Sigmoid colon (tissue), 7 donors: ENCODE data around the gene STAG1. TPM values are rescaled to one million over a fixed set of nuclear protein-coding genes. Genes with fewer than 3 reads are reported as not detected.
"Not testable (repeated sequence)": the region's sequence is repeated elsewhere in the genome, so short reads cannot be mapped to it uniquely, and the experiment has no call there.

Experiments
- DNase-seq: peaks from one replicate; pipeline ENCODE4 v3.0.0-alpha.2; 2019
- H3K27ac ChIP-seq, 4 donors: fragments of 200-600 bp; sonication (generic); one replicate each; pipeline ENCODE4 v1.5.1; 2016 to 2019; ENCODE audit warnings: mild to moderate bottlenecking in 1 of 4
- H3K27me3 ChIP-seq, 3 donors: fragments of 200-600 bp; sonication (generic); one replicate each; pipeline ENCODE4 v1.5.1; 2019; ENCODE audit warnings: mild to moderate bottlenecking in 1 of 3
- H3K36me3 ChIP-seq, 4 donors: fragments of 200-600 bp; sonication (generic); one replicate each; pipeline ENCODE4 v1.5.1; 2016 to 2019
- H3K4me1 ChIP-seq, 4 donors: fragments of 200-600 bp; sonication (generic); one replicate each; pipeline ENCODE4 v1.5.1; 2017 to 2019
- H3K4me3 ChIP-seq, 4 donors: fragments of 200-600 bp; sonication (generic); one replicate each; pipeline ENCODE4 v1.5.1; 2017 to 2019; ENCODE audit warnings: mild to moderate bottlenecking in 2 of 4, moderate library complexity in 1 of 4
- H3K9me3 ChIP-seq, 4 donors: fragments of 200-600 bp in 3 of 4; sonication (generic) in 3 of 4; one replicate each; pipeline versions ENCODE4 v1.5.1 to v1.6.1; 2013 to 2019
- EP300 ChIP-seq, 4 donors: sonication (generic); formaldehyde crosslinking; IDR thresholded peaks; one replicate each; pipeline ENCODE4 v1.6.1; 2017; ENCODE audit warnings: antibody characterized with exemption in 4 of 4
- POLR2A ChIP-seq, 2 donors: fragments of 450-650 bp; IDR thresholded peaks; one replicate each; pipeline ENCODE4 v1.6.1; 2016; ENCODE audit warnings: antibody characterized with exemption in 2 of 2, mild to moderate bottlenecking in 2 of 2, moderate library complexity in 2 of 2
- POLR2AphosphoS5 ChIP-seq, 4 donors: sonication (generic); formaldehyde crosslinking; IDR thresholded peaks; one replicate each; pipeline ENCODE4 v1.6.1; 2017; ENCODE audit warnings: antibody characterized with exemption in 4 of 4
- WGBS, 2 donors: extraction: QIAGEN DNeasy Blood & Tissue Kit; methylation state at CpG; one replicate each; pipeline ENCODE4 v1.1.7; 2013; 5-methylcytosine and 5-hydroxymethylcytosine counted together
- intact Hi-C: fragments of 100-400 bp; cut with DNase I; formaldehyde crosslinking; loops from one replicate; pipeline ENCODE4 v1.15.1; 2023
- polyA plus RNA-seq, 3 donors: library from polyadenylated mRNA; stranded (reverse); fragments of 200-250 nt; gene quantifications; one replicate each; pipeline ENCODE4 v1.2.3, GENCODE V29; 2013
- total RNA-seq, 4 donors: library from RNA; depleted of rRNA; stranded (reverse); fragments of >200 nt; gene quantifications; one replicate each; pipeline ENCODE4 v1.1.0, GENCODE V29; 2016
- TF ChIP-seq, protein P1 (sequence below), 4 experiments: fragments of 450-650 bp in 3 of 4; fragments of 200-600 bp in 1 of 4; IDR thresholded peaks; one replicate each; pipeline ENCODE4 v1.5.1; 2016 to 2019; ENCODE audit warnings: antibody characterized with exemption in 4 of 4, mild to moderate bottlenecking in 3 of 4, moderate library complexity in 2 of 4
- donor health status: healthy with polysubstance abuse.
- donor health status: Bipolar disorder and iron deficiency.
- donor health status: healthy.

STAG1 gene
- total and polyA plus RNA-seq, 7 donors: 12.0 to 52.8 (median 37.3) TPM

DNA sequence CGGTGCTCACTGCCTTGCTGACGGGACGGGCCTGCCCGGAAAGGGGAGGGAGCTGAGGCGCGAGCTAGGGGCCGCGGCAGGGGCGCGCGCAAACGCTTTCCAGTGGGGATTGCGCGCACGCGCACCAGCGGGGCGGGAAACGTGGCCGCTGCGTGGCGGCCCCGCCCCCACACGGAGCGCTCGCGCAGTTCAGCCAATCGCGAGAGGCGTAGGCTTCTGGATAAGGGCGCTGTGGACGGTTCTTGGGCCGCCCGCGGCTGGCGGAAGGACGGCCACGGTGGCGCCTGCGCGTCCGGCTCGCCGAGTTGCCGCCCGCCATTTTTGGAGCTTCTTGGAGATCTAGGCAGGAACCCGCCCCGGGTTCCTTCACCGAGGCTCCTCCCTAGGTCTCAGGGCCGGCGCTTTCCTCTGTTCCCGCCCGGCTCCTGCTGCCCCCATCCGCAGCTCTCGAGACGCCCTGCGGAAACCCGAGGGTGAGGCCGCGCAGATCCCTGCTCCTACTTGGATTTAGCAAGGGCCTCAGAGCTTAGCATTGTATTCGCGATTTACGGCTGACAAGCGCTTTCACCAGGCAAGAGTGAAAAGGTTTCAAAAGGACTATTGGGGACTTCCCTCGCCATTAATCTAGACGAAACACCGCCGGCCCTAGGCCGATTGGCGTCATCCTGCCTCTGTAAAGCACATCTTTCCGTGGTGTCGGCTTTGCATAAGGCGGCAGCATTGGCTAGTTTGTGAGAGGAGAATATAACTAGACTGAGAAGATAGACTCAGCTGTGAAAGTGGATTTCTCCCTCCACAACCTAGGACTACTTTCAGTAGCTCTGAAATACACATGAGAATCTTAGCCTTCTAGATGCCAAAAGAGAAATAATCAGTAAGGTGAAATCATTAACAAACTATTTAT, 496 bp upstream of the STAG1 start:
- WGBS, 2 donors: 0 to 1% methylated on average over 73 of the region's 73 CpGs
- intact Hi-C loops: loop anchor here (1.0 to 5.0 kb wide), 8 partner anchors 66 to 680 kb away; partner anchors contain the start of genes NCK1 and SLC35G2
- Histone ChIP-seq H3K4me1 (peaks cover 0 to 42% (median 33%) of the 10 kb centered on the region in 4 donors), H3K36me3 (no peaks in the 10 kb centered on the region), H3K27me3 (no peaks in the 10 kb centered on the region), H3K9me3 (no peaks in the 10 kb centered on the region), H3K27ac (peak overlapping the region; percentile 92 to 99 (median 98)), H3K4me3 (peak overlapping the region; percentile 84 to 95 (median 88))
- peak in 1 of 4 donors; percentile 17 for TF ChIP-seq EP300 (IDR thresholded peaks at IDR 0.05)
- TF ChIP-seq, protein P1, sequence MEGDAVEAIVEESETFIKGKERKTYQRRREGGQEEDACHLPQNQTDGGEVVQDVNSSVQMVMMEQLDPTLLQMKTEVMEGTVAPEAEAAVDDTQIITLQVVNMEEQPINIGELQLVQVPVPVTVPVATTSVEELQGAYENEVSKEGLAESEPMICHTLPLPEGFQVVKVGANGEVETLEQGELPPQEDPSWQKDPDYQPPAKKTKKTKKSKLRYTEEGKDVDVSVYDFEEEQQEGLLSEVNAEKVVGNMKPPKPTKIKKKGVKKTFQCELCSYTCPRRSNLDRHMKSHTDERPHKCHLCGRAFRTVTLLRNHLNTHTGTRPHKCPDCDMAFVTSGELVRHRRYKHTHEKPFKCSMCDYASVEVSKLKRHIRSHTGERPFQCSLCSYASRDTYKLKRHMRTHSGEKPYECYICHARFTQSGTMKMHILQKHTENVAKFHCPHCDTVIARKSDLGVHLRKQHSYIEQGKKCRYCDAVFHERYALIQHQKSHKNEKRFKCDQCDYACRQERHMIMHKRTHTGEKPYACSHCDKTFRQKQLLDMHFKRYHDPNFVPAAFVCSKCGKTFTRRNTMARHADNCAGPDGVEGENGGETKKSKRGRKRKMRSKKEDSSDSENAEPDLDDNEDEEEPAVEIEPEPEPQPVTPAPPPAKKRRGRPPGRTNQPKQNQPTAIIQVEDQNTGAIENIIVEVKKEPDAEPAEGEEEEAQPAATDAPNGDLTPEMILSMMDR (IDR thresholded peaks at IDR 0.05): no peak
- peak; percentile 33 to 78 for TF ChIP-seq POLR2A (IDR thresholded peaks at IDR 0.05)
- TF ChIP-seq POLR2AphosphoS5 (IDR thresholded peaks at IDR 0.05): peak; percentile 49 to 91 (median 63)
- peak; percentile 99 for DNase-seq

- no peaks in the 10 kb centered on the region for H3K9me3 ChIP-seq
- H3K4me1 ChIP-seq: peaks cover 0 to 45% (median 34%) of the 10 kb centered on the region in 4 donors
- H3K27ac ChIP-seq: peak overlapping the region; percentile 92 to 99 (median 98)
- intact Hi-C loops: loop anchor here (2.0 to 5.0 kb wide), 7 partner anchors 67 to 679 kb away; partner anchors contain the start of genes PCCB and SLC35G2
- H3K27me3 ChIP-seq: no peaks in the 10 kb centered on the region
- 1% methylated on average over 97 of the region's 97 CpGs for WGBS, 2 donors
- H3K4me3 ChIP-seq: peak overlapping the region; percentile 84 to 95 (median 88)
- DNase-seq: peak; percentile 87
- H3K36me3 ChIP-seq: no peaks in the 10 kb centered on the region
- TF ChIP-seq POLR2AphosphoS5 (IDR thresholded peaks at IDR 0.05): peak; percentile 28 to 60 (median 48)
- TF ChIP-seq POLR2A (IDR thresholded peaks at IDR 0.05): peak in 1 of 2 donors; percentile 13
- TF ChIP-seq, protein P1 (IDR thresholded peaks at IDR 0.05): no peak
- TF ChIP-seq EP300 (IDR thresholded peaks at IDR 0.05): no peak
Measured at GRCh38 chr3:136751316-136752171, 634 bp downstream of the STAG1 start.

DNA sequence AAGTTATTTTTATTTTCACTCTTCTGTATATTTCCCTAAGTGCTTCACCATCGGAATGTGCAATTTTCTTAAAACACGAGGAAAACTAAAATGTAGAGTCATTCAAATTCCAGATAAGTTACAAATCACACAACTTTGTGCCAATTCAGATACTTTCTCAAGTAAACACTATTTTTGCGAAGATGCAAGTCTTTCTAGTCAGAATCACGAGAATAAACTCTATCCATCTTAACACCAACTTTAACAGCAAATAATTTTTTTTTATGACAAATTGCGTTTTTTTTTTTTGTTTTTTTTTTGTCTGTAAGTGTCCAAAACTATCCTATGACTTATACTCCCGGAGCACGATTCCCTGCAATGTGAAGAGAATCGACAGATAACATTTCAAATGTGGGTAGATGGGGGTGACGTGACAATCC, 1.3 kb downstream of the STAG1 start:
- DNase-seq: no peak
- TF ChIP-seq POLR2AphosphoS5 (IDR thresholded peaks at IDR 0.05): no peak
- TF ChIP-seq EP300 (IDR thresholded peaks at IDR 0.05): no peak
- no peak for TF ChIP-seq POLR2A (IDR thresholded peaks at IDR 0.05)
- TF ChIP-seq, protein P1 (IDR thresholded peaks at IDR 0.05): no peak
- intact Hi-C loops: loop anchor here (2.0 to 5.0 kb wide), 4 partner anchors 246 to 679 kb away; partner anchors contain the start of gene PCCB
- H3K27ac ChIP-seq: peak overlapping the region; percentile 92 to 99 (median 98)
- peaks cover 0 to 48% (median 37%) of the 10 kb centered on the region in 4 donors for H3K4me1 ChIP-seq
- H3K4me3 ChIP-seq: peak overlapping the region; percentile 84 to 95 (median 88)
- H3K9me3 ChIP-seq: no peaks in the 10 kb centered on the region
- H3K27me3 ChIP-seq: no peaks in the 10 kb centered on the region
- 1 to 3% methylated on average over 9 of the region's 9 CpGs for WGBS, 2 donors
- no peaks in the 10 kb centered on the region for H3K36me3 ChIP-seq

DNA sequence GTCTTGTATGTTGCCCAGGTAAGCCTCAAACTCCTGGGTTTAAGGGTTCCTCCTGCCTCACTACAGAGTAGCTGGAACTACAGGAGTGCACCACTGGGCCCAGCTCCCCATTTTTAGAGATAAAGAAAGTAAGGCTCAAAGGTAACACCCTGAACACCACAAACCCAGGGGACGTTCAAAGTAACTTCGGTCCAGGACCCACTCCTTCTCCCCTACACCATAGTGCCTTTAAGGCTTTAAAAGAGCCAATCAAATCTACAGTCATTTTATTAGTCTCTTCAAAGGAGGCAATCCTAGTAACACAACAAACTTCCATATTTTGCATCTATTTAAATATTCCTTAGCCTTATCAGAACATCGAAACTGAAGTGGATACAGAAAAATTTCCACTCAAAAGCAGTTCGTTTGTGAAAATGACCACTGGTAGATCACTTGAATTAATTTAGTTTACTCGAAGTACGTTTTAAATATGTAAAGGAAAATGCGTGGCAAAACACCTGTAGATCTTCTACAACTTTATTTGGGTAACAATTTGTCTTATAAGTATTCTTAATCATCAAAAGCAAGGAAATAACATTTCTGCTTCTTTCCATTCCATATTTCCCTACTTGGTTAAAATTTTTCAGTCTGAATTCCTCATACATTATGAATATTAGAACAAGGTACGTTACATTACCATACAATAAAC, 1.8 kb downstream of the STAG1 start:
- H3K9me3 ChIP-seq: no peaks in the 10 kb centered on the region
- TF ChIP-seq, protein P1 (IDR thresholded peaks at IDR 0.05): no peak
- no peak for TF ChIP-seq POLR2A (IDR thresholded peaks at IDR 0.05)
- TF ChIP-seq EP300 (IDR thresholded peaks at IDR 0.05): no peak
- TF ChIP-seq POLR2AphosphoS5 (IDR thresholded peaks at IDR 0.05): no peak
- no peaks in the 10 kb centered on the region for H3K27me3 ChIP-seq
- no peak for DNase-seq
- H3K27ac ChIP-seq: peak overlapping the region; percentile 92 to 99 (median 98)
- H3K4me3 ChIP-seq: peak overlapping the region; percentile 84 to 95 (median 88)
- no peaks in the 10 kb centered on the region for H3K36me3 ChIP-seq
- H3K4me1 ChIP-seq: peaks cover 0 to 52% (median 40%) of the 10 kb centered on the region in 4 donors
- intact Hi-C loops: loop anchor here (2.0 to 5.0 kb wide), 4 partner anchors 247 to 678 kb away; partner anchors contain the start of gene PCCB
- WGBS, 2 donors: 2 to 11% methylated on average over 8 of the region's 8 CpGs

- Histone ChIP-seq H3K4me3 (peak overlapping the region in 1 of 4 donors; percentile 84), H3K4me1 (peaks cover 0 to 58% (median 48%) of the 10 kb centered on the region in 4 donors), H3K27ac (peak overlapping the region; percentile 92 to 99 (median 98))
- H3K27me3 ChIP-seq, H3K36me3 ChIP-seq, DNase-seq, H3K9me3 ChIP-seq: not testable (repeated sequence)
- 74 to 84% methylated on average over 6 of the region's 6 CpGs for WGBS, 2 donors
- intact Hi-C loops: loop anchor here (2.0 to 5.0 kb wide), 4 partner anchors 248 to 677 kb away; partner anchors contain the start of gene PCCB
Measured at GRCh38 chr3:136749602-136750001, 2.6 kb downstream of the STAG1 start.
